Measurements from ENCODE around the gene ARSA.
"Not testable (repeated sequence)": the region's sequence is repeated elsewhere in the genome, so short reads cannot be mapped to it uniquely, and the experiment has no call there.

The ARSA gene

DNA sequence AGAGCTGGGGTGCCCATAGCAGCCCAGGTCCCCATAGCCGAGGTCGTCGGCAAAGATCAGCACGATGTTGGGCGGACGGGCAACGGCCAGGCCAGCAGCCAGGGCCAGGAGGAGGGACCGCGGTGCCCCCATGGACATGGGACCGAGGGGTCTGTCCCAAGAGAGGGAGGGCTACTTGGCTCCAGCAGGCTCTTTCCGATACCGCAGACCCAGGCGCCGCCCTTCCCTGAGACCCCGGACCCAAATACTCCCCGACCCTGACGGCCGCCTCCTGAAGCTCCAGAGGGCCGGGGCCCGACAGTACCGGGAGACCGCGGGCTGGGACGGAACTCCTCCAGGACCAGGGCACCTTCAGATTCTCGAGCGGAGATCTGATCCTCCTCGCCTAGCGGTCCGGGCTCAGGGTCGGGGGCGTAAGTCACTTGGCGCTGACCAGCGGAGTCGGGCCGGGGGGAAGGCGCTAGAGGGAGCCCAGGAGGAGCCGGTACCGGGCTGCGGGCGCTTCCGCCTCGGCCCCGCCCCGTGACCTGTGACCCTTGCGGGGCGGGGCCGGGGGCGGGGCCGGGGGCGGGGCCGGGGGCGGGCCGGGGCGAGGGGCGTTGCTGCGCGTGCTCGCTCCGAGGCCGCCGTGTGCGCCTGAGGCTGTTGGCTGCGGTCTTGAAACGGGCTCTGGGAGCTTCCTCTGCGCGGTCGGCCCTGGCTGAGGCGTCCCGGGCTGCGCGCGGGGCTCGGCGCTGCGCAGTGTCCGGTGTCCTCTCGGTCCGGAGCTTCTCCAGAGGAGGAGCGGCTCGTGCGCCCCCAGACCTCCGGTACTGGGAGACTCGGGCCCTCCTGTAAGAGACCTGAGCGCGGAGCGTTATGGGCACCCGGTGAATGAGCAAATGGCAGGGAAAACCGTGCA, at the start of gene ARSA:
ARSA (minus strand) TSS at position 511 of the 901 bp plus-strand sequence; CDS start at position 138, 373 bp downstream.
- DNase-seq: peak; percentile 71

DNA sequence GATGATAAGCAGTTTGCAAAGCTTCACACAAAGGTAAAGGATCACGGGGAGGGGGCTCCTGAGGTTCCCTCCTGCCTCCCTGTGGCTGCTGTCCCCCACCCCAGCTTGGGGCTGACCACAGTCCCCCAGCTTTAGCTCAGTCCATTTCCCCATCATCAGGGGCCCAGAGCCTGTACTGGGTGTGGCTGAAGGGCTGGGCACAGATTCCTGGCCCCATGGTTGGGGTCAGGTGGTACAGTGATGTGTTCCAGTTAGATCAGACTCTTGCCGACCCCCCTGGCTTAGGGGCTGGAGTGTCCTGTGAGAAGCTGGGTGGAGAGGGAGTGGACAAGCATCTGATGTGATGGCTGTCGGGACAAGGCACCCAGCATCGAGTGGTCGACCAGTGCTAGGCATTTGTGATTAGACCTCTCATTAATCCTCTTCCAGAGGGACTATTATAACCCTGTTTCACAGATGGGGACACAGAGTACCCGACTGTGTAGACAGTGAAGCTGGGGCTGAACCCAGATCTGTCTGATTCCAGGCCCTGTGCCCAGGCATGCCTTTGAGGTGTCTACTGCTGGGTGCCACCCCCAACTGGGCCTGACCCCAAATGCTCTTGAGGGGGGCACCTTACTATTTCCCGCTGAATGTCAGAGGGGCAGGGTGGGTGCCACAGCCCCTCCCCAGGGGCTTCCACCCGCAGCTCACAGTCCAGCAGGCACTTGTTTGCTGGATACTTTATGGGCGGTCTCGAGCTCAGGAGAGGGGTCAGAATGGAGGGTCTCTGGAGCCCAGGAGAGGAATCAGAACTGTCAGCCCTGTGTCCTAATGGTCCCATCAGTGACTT, 48.9 kb upstream of the ARSA start:
- DNase-seq: no peak

DNA sequence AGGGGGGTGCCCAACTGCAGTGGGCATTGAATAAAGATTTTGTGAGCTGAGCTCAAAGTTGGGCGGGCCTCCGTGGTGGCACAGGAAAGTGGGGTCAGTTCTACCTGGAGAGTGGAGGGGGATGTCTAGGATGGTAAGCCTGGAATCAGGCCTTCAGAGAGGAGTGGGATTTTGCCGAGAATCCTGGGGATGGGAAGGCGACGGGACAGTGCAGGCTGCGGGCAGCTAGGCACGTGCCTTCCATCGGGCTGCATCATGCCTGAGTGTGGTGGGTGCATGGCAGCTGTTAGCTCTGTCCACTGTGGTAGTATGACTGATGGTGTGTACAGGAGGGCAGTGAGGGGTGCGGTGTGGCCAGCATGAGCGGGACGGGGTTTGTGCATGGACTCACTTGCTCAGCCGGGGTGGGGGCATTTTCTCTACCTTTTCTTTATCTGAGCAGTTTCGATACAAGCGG, 48.3 kb upstream of the ARSA start:
- DNase-seq: no peak

DNA sequence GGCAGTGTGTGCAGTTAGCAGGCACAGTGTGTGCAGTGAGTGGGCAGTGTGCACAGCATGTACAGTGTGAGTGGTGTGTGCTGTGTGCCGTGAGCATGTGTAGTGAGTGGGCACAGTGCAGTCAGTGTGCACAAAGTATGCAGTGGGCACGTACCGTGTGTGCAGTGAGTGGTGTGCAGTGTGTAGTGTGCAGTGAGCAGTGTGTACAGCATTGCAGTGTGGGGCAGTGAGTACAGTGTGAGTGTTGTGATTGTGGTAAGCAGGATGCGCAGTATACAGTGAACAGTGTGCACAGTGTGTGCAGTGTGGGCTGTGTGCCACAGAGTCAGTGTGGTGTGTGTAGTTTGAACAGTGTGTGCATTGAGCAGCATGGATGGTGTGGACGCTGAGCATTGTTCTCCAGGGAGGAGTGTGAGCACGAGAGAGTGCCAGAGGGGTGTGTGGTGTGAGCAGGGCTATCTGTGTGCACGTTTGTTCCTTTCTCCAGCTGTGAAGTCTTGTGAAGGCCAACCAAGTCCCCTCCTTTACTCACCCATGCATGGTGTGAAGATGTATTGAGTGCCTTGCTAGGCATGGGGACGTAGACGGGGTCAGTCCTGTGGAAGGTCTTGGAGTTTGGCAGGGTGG, 47.7 kb upstream of the ARSA start:
- DNase-seq: no peak

GRCh38 chr22:50674606-50675552, 46.9 kb upstream of the ARSA start:
- DNase-seq: no peak

DNA sequence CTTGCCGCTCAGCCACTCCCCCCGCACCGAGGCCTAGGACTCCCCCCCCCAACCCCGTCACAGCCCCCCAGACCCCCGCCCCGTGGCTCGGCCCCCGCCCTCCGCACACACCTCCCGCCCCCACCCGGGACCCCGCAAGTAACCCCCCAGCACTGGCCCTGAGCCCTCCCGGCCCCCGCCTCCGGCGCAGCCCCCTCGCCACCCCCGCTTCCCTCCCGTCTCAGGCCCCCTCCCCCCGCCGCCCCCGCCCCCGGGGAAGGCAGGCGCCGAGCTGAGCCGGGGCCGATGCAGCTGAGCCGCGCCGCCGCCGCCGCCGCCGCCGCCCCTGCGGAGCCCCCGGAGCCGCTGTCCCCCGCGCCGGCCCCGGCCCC, 46.2 kb upstream of the ARSA start:
- DNase-seq: no peak

DNA sequence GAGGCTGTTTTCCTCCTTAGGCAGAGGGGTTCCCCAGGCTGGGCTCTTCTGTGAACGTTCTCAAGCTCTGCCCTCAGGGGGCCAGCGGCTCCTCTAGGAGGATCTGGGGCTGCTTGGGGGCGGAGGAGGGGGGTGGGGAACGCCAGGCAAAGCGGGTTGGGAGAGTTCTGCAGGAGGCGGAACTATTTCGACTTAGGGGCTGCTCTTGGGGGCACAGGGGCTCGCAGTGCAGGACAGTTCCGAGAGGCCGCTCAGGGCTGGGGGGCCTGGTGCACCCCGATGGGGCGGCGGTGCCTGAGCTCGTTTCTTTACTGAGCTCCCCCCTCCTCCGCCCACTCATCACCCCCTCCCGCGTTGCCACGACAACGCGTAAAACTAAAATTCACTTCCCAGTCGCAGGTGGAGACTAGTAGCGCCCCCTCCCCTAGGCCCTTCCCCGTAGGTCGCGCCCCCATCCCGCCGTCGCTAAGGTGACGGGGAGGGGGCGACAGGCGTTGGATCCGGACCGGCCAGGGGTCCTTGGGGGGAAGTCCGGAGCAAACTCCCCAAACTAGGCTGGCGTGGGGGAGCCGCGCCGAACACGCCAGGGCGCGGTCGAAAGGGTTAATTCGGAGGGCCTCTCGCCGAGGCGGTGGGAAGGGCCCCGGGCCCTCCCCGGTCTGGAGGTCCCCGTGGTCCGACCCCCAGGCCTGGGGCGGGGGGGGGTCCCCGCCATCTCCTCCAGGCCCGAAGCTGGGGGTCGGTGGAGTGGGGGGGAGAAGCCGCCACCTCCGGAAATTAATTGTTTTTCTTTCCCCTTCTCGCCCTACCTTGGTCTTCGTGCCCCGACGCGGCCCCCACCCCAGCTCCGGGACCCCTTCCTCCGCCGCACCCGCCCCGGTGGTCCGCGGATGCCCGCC, 45.5 kb upstream of the ARSA start:
- DNase-seq: peak; percentile 46

GRCh38 chr22:50672471-50673230, 44.7 kb upstream of the ARSA start, which contains the start of gene SHANK3:
SHANK3 (plus strand) TSS chr22:50672823.
- peak; percentile 75 for DNase-seq

GRCh38 chr22:50672041-50672440, 44.1 kb upstream of the ARSA start:
- DNase-seq: peak; percentile 68

DNA sequence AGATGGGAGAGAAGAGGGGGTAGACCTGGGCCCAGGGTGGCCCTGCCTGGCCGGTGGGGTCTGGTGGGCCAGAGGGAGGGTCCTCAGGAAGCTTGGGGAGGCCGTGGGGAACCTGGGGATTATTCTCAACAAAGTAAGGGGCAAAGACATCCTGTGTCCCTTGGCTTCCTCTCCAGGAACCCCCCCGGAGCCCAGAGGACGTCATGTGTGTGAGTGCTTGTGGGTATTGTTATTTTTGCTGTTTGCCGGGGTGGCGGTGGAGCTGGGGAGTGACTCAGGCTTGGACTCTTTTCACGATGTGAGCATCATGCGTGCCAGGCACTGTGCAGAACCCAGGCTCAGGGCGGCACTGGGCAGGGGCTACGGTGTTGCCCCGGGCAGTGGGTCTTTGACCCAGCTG, 43.7 kb upstream of the ARSA start:
- peak; percentile 34 for DNase-seq

DNA sequence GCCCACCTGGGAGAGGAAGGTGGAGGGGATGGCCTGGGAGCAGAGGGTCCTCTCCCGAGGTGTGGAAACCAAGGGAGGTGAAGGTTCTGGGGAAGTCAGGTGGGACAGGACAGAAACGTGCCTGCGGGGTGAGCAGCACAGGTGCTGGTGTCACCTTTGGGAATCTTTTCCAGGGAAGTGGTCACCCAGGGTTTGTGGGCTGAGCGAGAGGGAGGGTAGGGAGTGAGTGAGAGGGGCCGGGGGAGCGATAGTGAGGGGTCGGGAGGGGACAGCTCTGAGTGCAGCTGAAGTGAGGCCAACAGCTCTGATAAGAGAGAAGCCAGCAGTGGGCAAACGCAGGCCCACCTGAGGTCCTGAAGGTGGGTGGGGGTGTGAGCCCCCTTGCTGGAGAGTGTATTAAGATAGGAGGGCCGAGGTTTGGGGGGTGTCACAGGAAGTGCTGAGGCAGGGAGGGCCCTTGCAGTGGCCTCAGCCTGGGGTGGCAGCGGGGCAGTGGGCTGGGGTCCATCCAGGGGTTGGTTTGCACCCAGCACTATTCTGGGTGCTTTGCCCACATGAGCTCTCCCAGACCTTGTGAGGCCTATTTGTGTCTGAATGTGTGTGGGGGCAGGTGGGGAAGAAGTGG, 43.1 kb upstream of the ARSA start:
- no peak for DNase-seq

- no peak for DNase-seq
These were observed 42.6 kb upstream of the ARSA start for GRCh38 chr22:50670513-50670912.

DNA sequence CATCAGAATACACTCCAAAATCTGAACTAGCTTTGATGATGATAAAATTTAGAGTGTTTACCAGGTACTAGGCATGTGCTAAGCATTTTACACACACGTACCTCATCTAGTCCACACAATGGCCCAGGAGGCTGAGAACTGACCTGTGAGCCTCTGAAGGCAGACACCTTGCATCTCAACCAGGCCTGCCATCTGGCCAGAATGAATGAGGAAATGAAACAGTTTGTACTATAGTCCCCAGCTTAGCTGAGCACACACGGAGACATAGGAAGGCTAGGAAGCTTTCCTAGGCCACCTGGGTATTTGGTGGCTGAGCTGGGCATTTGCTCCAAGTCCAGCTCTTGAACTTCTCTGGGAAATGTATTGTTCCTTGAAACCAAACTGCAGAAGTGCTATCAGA, 37.8 kb upstream of the ARSA start:
- no peak for DNase-seq

DNA sequence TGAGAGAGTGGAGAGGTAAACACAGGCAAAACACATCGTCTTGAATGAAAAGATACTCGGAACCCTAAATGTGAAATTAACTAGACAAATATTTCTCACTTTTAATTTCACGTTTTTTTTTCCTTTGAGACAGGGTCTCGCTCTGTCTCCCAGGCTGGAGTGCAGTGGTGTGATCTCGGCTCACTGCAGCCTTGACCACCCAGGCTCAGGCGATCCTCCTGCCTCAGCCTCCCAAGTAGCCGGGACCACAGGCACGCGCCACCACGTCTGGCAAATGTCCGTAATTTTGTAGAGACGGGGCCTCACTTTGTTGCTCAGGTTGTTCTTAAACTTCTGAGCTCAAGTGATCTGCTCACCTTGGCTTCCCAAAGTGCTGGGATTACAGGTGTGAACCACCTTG, 37.3 kb upstream of the ARSA start:
- DNase-seq: no peak

- DNase-seq: no peak
These were observed 32.4 kb upstream of the ARSA start for GRCh38 chr22:50660306-50660705.

DNA sequence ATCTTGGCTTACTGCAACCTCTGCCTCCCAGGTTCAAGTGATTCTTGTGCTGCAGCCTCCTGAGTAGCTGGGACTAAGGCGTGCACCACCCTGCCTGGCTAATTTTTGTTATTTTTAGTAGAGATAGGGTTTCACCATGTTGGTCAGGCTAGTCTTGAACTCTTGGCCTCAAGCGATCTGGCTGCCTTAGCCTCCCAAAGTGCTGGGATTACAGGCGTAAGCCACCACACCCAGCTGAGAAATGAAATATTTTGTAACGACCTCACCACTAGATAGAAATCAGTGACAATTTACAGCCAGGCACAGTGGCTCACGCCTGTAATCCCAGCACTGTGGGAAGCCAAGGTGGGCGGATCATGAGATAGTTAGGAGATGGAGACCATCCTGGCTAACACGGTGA, 31.8 kb upstream of the ARSA start:
- DNase-seq: not testable (repeated sequence)

DNA sequence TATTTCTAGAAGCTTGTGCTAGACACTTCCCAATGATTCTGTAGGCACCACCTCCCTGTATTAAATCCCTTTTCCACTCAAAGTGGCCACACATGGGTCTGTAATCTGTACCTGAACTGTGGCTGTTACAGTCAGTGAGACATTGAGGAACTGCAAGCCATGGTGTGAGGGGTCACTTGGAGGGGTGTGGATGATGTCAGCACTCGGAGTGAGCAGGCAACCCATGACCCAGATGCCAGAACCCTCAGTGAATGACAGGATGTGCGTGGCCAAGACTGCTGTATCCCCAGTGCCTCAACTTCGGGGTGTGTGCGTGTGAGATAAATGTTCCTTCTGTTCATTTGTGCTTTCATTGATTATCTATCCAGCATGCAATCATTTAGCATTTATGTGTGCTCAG, 30.0 kb upstream of the ARSA start:
- DNase-seq: no peak

- DNase-seq: no peak
These were observed 28.4 kb upstream of the ARSA start for GRCh38 chr22:50656122-50657070.

DNA sequence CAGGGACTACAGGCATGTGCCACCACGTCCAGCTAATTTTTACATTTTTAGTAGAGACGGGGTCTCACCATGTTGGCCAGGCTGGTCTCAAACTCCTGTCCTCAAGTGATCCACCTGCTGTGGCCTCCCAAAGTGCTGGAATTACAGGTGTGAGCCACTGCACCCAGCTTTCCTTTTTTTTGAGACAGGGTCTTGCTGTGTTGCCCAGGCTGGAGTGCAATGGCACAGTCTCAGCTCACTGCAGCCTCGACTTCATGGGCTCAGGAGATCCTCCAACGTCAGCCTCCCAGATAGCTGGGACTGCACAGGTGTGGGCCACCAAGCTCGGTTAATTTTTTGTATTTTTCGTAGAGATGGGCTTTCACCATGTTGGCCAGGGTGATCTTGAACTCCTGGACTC, 26.7 kb upstream of the ARSA start:
- DNase-seq: not testable (repeated sequence)

Data from KG1 (cell line).